GM18868 (cell line): Measurements from ENCODE around the gene NT5E.

Experiments
- ATAC-seq: cut with Tn5 transposase; IDR thresholded peaks from one replicate; pipeline ENCODE4 v1.9.1; 2021; ENCODE audit warnings: mild to moderate bottlenecking, moderate library complexity; ENCODE audit not compliant: unreplicated experiment

Gene NT5E

DNA sequence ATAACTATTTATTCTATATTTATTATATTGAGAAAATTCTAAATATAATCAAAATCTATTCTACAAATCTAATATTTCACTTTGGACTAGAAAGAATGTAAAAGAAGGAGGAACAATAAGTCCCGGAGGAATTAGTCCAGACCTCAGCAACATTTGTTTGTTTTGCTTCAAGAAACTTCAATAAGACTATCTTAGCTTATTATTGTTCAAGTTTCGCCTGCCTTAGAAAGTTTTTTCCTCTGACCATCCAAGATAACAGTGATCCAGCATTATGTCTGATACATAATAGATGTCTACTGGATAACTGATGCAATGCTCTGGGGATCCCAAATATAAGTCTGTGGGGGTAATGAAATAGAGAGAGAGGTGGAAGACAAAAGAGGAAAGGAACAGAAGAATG is 28.7 kb upstream of the NT5E start:
- ATAC-seq, result no peak

DNA sequence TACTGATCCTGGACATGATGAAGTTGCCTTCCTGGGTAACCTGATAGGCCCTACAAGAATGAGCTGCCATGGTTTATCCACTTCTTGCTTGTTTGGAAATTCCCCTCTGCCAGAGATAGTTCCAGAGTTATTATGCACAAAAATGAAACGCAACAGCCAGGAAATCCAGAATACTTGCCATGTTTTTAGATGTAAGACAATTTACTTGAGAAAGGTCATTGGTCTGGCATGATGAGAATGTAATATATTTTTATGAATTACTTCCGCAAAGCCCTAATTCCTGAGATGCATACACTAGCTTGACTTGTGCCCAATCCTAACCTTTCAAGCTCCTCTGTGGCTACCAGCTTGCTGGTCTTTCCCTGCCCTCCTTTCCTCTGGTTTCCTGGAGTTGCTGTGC is 27.9 kb upstream of the NT5E start:
- no peak for ATAC-seq

DNA sequence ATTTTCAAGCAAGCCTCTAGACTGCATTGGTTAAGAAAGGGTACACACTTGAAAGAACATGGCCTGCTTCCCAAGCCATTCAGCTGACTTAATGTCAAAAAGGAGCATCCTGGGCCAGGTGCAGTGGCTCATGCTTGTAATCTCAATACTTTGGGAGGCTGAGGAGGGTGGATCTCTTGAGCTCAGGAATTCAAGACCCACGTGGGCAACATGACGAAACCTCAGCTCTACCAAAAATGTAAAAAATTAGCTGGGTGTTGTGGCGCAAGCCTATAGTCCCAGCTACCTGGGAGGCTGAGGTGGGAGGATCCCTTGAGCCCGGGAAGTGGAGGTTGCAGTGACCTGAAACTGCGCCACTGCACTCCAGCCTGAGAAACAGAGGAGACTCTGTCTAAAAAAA is 26.9 kb upstream of the NT5E start:
- no peak for ATAC-seq

DNA sequence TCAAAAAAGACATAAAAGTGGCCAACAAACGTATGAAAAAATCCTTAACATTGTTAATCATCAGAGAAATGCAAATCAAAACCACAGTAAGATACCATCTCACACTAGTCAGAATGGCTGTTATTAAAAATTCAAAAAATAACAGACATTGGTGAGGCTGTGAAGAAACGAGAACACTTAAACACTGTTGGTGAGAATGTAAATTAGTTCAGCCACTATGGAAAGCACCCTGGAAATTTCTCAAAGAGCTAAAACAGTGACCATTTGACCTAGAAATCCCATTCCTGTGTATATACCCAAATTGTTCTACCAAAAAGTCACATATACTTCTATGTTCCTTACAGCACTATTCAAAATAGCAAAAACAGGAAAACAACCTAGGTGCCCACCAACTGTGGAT is 24.9 kb upstream of the NT5E start:
- peak; percentile 72 for ATAC-seq

DNA sequence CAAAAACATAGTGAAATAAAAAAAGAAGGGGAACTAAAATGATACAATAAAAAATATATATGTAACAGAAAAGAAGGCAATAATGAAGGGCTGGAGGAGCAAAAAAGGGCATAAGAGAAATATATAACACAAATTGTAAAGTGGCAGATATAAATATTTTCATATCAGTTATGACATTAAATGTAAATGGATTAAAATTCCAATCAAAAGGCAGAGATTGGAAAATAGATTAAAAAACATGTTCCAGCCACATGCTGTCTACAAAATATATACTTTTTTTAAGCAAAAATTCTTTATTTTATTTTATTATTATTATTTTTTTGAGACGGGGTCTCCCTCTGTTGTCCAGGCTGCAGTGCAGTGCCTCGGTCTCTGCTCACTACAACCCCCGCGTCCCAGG is 23.9 kb upstream of the NT5E start:
- ATAC-seq, result no peak

DNA sequence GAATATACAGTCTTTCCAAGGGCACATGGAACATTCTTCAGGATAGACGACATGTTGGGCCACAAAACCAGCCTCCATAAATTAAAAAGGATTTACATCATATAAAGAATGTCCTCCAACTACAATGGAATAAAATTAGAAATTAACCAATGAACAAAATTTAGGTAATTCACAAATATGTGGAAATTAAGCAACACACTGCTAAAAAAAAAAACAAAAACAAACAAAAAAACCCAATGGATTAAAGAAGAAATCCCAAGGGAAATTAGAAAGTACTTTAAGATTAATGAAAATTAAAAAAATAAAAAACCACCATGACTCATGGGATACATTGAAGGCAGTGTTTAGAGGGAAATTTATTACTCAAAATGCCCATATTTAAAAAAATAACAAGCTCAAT is 21.4 kb upstream of the NT5E start:
- ATAC-seq, result no peak

DNA sequence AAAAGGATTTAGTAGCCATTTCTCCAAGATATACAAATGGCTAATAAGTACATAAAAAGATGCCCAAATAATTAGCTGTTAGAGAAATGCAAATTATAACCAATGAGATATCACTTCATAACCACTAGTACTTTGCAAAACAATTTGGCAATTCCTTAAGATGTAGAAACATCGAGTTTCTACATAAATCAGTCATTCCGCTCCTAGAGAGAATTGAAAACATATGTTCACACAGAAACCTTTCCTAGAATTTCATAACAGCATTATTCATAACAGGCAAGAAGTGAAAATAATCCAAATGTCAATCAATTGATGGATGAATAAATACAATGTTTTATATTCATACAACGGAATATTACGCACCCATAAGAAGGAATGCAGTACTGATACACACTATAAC is 20.5 kb upstream of the NT5E start:
- no peak for ATAC-seq

DNA sequence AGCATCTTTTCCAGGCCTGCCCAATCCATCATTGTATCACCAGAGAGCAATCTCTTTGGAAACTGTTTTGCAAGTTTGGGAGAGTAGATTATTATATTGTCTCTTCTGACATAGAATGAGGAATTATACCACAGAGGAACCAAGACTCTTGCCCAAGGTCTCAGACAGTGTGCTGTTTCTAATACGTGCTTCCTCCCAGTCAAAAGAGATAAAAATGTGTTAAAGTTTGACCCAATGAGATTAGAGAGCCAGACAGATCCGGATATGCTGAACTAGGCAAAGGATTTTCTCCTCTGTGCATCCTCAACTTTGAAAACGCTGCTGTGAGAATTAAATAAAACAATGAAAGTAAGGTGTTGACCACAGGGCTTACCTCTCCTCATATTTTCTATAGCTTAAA is 18.6 kb upstream of the NT5E start:
- ATAC-seq, result no peak

DNA sequence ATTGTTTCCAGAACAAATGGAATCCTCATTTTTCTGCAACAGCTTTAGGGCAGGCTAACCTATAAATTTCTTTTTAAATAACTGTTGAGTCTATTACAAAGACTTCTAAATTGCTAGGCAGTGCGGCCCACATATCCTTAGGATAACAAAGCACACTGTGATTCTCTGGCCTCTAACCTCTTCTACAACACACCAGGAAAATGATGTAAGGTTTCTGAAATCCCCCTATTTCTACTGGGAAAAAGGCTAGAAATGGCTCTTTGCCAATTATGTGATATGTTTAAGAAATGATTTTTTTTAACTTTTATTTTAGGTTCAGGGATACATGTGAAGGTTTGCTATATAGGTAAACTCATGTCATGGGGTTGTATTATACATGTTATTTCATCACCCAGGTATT is 17.3 kb upstream of the NT5E start:
- ATAC-seq, result no peak

DNA sequence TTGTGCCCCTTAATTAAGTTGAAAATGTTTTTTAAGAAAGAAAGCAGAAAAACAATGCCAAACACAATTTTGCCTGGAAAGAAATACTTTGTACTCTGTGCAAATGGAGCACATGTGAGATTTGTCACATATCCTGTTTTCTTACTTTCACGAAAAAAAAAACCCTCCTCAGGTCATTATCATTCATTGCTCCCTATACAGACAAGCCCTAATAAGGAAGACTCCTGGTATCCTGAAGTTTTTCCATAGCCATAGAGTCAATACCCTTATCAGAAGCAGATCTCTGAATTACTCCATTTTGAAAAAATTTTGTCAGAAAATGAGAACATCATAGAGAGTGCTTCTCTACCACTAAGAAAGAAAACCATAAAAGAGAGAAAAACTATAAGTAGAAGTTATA is 14.0 kb upstream of the NT5E start:
- ATAC-seq, result no peak

DNA sequence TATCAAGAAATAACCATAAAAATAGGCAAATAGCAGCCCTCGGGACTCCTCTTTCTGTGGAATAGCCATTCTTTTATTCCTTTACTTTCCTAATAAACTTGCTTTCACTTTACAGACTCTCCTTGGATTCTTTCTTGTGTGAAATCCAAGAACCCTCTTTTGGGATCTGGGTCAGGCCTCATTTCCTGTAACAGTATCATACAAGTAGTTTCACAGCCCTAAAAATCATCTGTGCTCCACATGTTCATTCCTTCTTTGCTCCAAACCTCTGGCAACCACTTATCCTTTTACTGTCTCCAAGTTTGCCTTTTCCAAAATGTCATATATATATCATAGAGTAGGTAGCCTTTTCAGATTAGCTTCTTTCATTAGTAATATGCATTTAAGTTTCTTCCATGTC is 13.5 kb upstream of the NT5E start:
- no peak for ATAC-seq

DNA sequence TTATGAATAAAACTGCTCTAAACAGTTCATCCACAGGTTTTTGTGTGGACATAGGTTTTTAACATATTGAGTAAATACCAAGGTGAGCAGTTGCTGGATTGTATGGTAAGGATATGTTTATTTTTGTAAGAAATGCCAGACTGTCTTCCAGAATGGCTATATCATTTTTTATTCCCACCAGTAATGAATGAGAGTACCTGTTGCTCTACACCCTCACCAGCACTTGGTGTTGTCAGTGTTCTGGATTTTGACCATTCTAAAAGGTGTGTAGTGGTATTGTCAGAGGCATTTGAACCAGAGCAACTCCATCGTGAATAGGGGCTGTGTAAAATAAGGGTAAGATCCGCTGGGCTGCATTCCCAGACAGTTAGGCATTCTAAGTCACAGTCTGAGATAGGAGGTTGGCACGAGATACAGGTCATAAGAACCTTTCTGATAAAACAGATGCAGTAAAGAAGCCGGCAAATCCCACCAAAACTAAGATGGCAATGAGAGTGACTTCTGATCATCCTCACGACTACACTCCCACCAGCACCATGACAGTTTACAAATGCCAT is 12.9 kb upstream of the NT5E start:
- no peak for ATAC-seq

DNA sequence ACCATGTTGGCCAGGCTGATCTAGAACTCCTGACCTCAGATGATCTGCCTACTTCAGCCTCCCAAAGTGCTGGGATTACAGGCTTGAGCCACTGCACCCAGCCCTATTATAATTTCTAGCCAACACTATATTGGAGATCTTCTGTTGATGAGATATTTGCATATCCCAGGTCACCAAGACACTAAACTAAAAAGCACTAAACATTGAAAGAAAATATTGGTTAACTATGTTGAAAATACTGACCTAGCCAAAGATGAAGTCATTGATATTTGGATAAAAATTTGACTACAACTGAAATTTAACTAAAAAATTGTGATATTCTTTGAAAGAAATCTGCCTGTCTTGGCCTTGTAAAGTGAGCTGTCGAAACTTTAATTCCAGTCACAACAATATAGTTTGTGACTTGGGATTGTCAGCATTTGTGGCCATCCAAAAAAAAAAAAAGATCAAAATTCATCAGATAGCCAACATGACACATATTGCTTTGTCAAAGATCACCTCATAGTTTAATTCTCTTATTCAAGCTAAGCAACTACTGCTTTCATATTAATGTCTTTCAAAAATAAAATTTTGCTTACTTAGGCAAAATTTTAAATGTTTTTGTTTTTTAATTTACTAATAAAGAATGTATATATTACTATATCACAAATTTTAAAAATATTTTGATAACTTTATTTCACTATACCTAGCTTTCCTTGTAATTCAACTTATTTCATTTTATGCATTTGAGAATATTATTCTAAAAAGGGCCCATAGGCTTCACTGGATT is 6.3 kb upstream of the NT5E start:
- no peak for ATAC-seq

DNA sequence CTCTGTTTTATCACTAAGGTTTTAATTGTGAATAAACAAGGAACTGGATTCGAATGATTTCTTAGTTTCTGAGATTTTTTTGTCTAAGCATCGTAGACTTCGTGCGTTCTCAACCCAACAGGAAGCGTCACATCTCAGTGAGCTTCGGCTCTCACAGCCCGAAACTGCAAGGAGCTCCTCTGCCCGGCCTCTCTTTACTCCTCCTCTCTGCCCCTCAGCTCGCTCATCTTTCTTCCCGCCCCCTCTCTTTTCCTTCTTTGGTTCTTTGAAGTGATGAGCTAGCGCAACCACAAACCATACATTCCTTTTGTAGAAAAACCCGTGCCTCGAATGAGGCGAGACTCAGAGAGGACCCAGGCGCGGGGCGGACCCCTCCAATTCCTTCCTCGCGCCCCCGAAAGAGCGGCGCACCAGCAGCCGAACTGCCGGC is 480 bp upstream of the NT5E start:
- ATAC-seq, result peak; percentile 75

DNA sequence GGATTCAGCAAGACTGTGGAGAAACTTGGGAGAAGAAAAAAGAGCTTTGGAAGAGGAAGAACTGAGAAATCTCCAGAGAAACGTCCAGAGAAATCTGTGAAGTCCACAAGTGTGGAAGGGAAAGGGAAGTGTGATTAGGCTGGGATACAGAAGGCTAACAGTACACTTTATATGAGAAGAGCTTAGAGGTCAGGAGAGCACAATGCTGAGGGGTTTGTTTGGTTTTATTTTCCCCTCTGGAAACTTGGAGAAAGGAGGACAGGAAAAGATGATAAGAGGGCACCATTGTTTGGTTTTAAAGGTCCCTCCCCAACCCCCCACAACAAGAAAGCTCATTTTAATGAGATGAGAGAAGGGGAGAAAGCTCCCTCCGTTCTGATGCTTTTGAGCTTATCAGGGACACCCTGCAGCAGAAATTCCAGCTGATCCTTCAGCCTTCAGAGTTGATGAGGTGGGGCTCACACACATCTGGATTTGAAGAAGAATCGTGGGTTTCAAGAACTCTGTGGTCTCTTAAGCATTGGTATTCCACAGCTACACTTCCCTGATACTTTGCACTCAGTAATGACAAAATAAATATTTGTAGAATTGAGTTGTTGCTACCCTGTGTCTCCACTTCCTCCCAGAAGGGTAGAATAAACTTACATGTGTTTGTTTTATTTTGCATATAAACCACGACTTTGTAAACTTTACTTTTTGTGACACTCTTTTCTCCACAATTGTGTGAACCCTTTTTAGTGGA is 1.9 kb downstream of the NT5E start:
- no peak for ATAC-seq

DNA sequence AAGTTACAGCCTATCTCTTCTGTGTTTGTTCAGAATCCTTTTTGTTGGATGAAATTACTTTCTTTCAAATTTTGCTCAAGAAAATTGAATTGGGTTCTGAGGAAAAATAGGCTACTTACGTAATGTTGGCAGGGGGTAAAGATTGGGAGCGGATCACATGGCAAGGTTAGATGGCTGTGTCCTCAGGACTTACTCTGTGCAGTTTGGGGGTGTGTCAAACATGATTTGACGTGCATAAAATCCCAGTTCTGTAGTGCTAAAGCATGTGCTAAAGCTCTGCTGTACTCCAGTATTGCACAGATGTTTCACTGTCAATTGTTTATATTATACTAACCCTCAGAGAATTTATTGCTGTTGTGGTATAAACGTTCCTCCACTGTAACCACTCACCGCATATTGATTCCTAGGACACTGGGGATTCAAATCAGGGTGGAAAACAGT is 2.6 kb downstream of the NT5E start:
- no peak for ATAC-seq

DNA sequence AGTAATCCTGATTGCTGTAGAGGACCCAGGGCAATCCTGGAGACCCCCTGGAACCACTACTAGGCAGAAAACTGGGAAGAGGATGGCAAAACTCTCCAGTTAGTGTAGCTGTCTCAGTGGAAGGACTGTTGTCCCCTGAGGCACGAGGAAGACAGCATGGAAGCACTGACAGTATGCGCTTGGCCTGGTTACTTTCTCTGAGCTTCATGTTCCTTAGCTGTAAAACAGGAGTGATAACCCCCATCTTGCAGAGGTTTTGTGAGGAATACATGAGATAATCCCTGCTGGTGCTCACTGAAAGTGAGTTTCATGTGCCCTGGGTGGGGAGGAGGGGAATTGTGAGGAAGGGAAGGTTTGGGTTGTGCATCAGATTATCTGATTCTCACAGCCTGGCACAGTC is 3.2 kb downstream of the NT5E start:
- no peak for ATAC-seq

DNA sequence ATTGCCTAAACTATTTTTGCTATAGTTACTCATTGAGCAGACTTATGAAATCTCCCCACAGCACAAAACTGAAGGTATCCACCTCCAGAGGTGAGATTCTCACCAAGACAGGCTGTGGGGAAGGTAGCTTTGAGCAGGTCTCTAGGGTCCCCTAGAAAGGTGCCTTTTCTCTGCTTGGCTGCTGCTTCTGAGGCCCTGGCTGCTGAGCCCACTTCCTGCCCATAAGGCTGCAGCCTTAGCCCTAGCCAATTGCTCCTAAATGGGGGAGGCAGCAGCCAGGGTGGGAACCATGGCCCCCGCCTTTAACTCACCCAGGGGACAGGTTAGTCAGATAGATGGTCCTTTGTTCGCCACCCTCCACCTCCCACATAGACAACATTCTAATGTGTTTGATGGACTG is 3.6 kb downstream of the NT5E start:
- peak; percentile 14 for ATAC-seq

DNA sequence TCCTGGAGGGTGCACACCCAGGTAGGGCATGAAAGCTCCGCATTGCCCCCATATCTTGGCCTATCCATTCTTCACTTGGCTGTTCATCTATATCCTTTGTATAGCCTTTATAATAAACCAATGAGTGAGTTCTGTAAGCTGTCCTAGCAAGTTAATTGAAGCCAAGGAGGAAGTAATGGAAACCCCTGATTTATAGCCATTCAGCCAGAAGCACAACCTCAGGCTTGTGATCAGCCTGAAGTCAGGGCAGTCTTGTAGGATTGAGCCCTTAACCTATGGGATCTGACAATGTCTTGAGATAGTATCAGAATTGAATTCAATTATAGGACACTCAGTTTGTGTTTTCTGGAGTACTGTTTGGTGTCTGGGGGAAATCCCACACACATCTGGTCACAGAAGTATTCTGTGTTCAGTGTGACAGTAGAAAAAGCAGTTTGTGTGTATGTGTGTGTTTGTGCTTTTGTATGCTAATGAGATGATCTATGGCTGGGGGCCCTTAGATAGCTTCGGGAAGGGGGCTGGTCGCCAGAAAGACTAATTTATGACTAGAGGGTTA is 5.7 kb downstream of the NT5E start:
- no peak for ATAC-seq

DNA sequence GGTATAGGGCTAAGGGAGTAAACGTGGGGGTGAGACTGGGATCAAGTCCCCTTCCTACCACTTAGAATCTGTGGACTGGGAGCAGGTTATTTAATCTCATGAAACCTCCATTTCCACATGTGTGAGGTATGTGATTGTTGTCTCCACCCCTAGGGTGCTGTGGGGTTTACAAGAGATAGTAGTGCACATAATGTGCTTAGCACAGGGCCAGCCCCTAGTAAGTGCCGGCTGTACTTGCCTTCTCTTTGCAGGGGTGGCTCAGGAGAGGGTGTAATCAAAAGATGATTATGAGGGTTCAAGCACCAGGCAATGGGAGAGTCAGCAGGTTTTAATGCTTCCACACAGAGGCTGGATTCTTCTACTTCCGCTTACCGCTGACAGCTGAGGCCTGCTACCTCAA is 6.9 kb downstream of the NT5E start:
- ATAC-seq, result no peak

DNA sequence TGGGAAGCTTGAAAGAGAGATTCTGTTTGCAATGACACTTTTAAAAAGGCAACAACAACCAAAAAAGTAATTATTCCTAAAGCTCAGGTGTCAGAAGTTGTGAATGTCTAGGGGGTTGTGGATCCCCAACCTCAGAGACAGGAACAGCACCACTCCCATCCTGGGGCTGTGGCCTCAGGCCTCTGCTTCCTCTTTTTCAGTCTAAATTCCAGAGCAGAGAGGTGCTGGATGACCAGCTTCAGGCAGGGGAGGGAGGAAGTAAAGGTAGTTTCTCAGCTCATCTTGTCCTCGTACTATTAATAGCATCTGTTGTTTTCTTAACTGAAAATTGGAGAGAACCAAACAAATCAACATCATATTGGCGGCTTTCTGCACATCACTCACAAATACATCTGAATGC is 8.3 kb downstream of the NT5E start:
- no peak for ATAC-seq

DNA sequence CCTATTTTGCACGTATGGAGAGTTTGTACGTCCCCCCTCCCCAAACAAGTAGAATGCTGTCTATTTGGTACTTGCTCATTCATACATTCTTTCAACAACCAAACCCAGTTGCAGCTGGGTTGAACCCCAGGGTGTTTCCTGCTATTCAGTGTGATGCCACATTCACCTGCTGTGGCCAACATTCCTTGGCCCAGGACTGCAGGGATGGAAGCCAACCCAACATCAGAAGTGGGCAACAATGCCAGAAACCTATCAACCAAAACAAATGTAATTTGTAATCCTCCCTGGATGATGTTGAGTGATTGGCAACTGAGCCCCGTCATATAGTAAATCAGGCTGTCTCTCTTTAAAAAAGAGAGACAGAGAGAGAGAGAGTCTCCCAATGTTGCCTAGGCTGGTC is 8.9 kb downstream of the NT5E start:
- ATAC-seq, result no peak
